ENCODE results near the gene GREB1.

DNA sequence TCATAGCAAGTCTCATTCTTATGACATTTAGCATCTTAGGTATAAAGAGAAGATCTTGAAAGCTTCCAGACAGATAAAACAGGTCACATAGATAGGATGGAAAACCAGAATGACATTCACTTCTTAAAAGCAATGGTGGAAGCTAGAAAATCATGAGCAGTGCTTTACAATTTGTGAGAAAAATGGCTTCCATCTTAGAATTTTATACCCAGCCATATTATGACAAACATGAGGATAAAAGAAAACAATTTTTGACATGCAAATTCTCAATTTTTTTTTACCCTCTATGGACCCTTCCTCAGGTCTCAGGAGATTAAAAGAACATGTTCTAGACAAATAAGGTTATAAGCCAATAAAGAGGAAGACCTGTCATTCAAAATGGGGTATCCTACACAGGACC lies 129.0 kb downstream of the GREB1 start:
- no peak for TF ChIP-seq CTCF (IDR thresholded peaks at IDR 0.05)
- no peak for TF ChIP-seq POLR2A (IDR thresholded peaks at IDR 0.05)
- TF ChIP-seq EP300 (IDR thresholded peaks at IDR 0.05; ENCODE audit: low read depth), result no peak
- TF ChIP-seq POLR2AphosphoS5 (IDR thresholded peaks at IDR 0.05), result no peak
